ENCODE results near the gene HIVEP2.

Gene HIVEP2

GRCh38 chr6:142749556-142749955 is 195.4 kb downstream of the HIVEP2 start:
- FAIRE-seq (no peak), DNase-seq (ENCODE audit: insufficient read length, low spot score) (no peak)
- no peak for TF ChIP-seq POU2F2 (IDR thresholded peaks at IDR 0.05; ENCODE audit: low read depth, low read length)
- no peak for TF ChIP-seq PAX5 (IDR thresholded peaks at IDR 0.05; ENCODE audit: insufficient read depth, low read length, severe bottlenecking)
- no peak for TF ChIP-seq TAF1 (IDR thresholded peaks at IDR 0.05; ENCODE audit: low read depth, low read length)
- no peak for TF ChIP-seq SPI1 (IDR thresholded peaks at IDR 0.05; ENCODE audit: low read depth, low read length)
- no peak for TF ChIP-seq POLR2A (IDR thresholded peaks at IDR 0.05; ENCODE audit: low read depth, low read length)
- no peak for TF ChIP-seq POLR2AphosphoS5 (IDR thresholded peaks at IDR 0.05; ENCODE audit: low read depth, low read length)

- TF ChIP-seq POU2F2 (IDR thresholded peaks at IDR 0.05; ENCODE audit: low read depth, low read length) = no peak
- no peak for TF ChIP-seq TAF1 (IDR thresholded peaks at IDR 0.05; ENCODE audit: low read depth, low read length)
- TF ChIP-seq SPI1 (IDR thresholded peaks at IDR 0.05; ENCODE audit: low read depth, low read length) = no peak
- TF ChIP-seq POLR2A (IDR thresholded peaks at IDR 0.05; ENCODE audit: low read depth, low read length) = no peak
- TF ChIP-seq POLR2AphosphoS5 (IDR thresholded peaks at IDR 0.05; ENCODE audit: low read depth, low read length) = no peak
- no peak for TF ChIP-seq PAX5 (IDR thresholded peaks at IDR 0.05; ENCODE audit: insufficient read depth, low read length, severe bottlenecking)
- no peak for DNase-seq (ENCODE audit: insufficient read length, low spot score)
- FAIRE-seq = no peak
Observed at GRCh38 chr6:142746524-142746923, 198.5 kb downstream of the HIVEP2 start.

DNA sequence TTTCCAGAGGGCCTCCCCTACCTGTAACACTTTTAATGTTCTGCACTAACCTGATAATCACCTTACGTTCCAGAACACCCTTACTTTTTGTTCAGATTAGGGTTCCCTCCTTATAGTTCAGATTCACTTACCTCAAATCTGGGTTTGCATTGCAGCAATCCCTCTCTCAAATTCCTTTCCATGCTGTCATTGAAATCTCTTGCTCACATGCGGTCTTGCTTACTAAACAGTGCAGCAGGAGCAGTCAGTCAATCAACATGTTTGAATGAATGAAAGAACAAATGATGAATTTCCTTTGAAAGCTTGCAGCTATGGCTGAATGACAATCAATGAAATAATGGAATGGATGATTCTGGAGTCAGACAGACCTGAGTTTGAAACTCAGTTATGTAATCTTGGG is 200.1 kb downstream of the HIVEP2 start:
- peak; percentile 38 for FAIRE-seq
- DNase-seq (ENCODE audit: insufficient read length, low spot score) = no peak
- no peak for TF ChIP-seq POLR2AphosphoS5 (IDR thresholded peaks at IDR 0.05; ENCODE audit: low read depth, low read length)
- no peak for TF ChIP-seq PAX5 (IDR thresholded peaks at IDR 0.05; ENCODE audit: insufficient read depth, low read length, severe bottlenecking)
- TF ChIP-seq SPI1 (IDR thresholded peaks at IDR 0.05; ENCODE audit: low read depth, low read length) = no peak
- no peak for TF ChIP-seq TAF1 (IDR thresholded peaks at IDR 0.05; ENCODE audit: low read depth, low read length)
- no peak for TF ChIP-seq POU2F2 (IDR thresholded peaks at IDR 0.05; ENCODE audit: low read depth, low read length)
- no peak for TF ChIP-seq POLR2A (IDR thresholded peaks at IDR 0.05; ENCODE audit: low read depth, low read length)

DNA sequence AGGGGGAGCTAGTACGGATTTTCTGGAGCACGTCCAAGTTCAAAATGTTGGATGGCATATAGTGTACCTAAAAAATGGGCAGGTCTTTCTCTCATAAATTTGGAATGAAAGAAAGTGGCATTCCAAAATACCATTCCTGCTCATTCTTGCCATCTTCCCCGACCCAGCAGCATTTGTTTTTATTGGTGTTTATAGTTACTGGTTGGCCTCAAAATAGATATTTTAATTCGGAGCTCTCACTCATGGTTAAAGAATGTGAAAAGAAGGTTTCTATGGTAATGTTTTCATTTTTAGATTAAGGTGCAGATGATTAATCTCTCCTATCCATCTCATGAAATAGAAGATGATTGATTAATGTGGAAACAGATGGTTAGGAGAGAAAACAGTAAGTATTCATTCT is 204.5 kb downstream of the HIVEP2 start:
- DNase-seq (ENCODE audit: insufficient read length, low spot score) (no peak), FAIRE-seq (no peak)

GRCh38 chr6:142738731-142739130 is 206.2 kb downstream of the HIVEP2 start:
- FAIRE-seq = no peak
- TF ChIP-seq SPI1 (IDR thresholded peaks at IDR 0.05; ENCODE audit: low read depth, low read length) = no peak
- DNase-seq (ENCODE audit: insufficient read length, low spot score) = no peak

More for the DNA sequence above, 204.5 kb downstream of the HIVEP2 start:
- TF ChIP-seq POU2F2 (IDR thresholded peaks at IDR 0.05; ENCODE audit: low read depth, low read length) (no peak), POLR2AphosphoS5 (IDR thresholded peaks at IDR 0.05; ENCODE audit: low read depth, low read length) (no peak), TAF1 (IDR thresholded peaks at IDR 0.05; ENCODE audit: low read depth, low read length) (no peak), POLR2A (IDR thresholded peaks at IDR 0.05; ENCODE audit: low read depth, low read length) (no peak), SPI1 (IDR thresholded peaks at IDR 0.05; ENCODE audit: low read depth, low read length) (no peak), PAX5 (IDR thresholded peaks at IDR 0.05; ENCODE audit: insufficient read depth, low read length, severe bottlenecking) (no peak)

GRCh38 chr6:142738035-142738396 is 207.0 kb downstream of the HIVEP2 start:
- TF ChIP-seq PAX5 (IDR thresholded peaks at IDR 0.05; ENCODE audit: insufficient read depth, low read length, severe bottlenecking) = no peak
- no peak for TF ChIP-seq POLR2AphosphoS5 (IDR thresholded peaks at IDR 0.05; ENCODE audit: low read depth, low read length)
- TF ChIP-seq POLR2A (IDR thresholded peaks at IDR 0.05; ENCODE audit: low read depth, low read length) = no peak
- TF ChIP-seq TAF1 (IDR thresholded peaks at IDR 0.05; ENCODE audit: low read depth, low read length) = no peak
- TF ChIP-seq POU2F2 (IDR thresholded peaks at IDR 0.05; ENCODE audit: low read depth, low read length) = no peak
- TF ChIP-seq SPI1 (IDR thresholded peaks at IDR 0.05; ENCODE audit: low read depth, low read length) = no peak
- DNase-seq (ENCODE audit: insufficient read length, low spot score) = no peak

GRCh38 chr6:142737368-142738034 is 207.5 kb downstream of the HIVEP2 start:
- DNase-seq (ENCODE audit: insufficient read length, low spot score) (no peak), FAIRE-seq (no peak)
- TF ChIP-seq POLR2AphosphoS5 (IDR thresholded peaks at IDR 0.05; ENCODE audit: low read depth, low read length) (no peak), TAF1 (IDR thresholded peaks at IDR 0.05; ENCODE audit: low read depth, low read length) (no peak), SPI1 (IDR thresholded peaks at IDR 0.05; ENCODE audit: low read depth, low read length) (no peak), PAX5 (IDR thresholded peaks at IDR 0.05; ENCODE audit: insufficient read depth, low read length, severe bottlenecking) (no peak), POLR2A (IDR thresholded peaks at IDR 0.05; ENCODE audit: low read depth, low read length) (no peak), POU2F2 (IDR thresholded peaks at IDR 0.05; ENCODE audit: low read depth, low read length) (no peak)

More at GRCh38 chr6:142738035-142738396, 207.0 kb downstream of the HIVEP2 start:
- no peak for FAIRE-seq

- no peak for DNase-seq (ENCODE audit: insufficient read length, low spot score)
- FAIRE-seq = no peak
- no peak for TF ChIP-seq POU2F2 (IDR thresholded peaks at IDR 0.05; ENCODE audit: low read depth, low read length)
- TF ChIP-seq PAX5 (IDR thresholded peaks at IDR 0.05; ENCODE audit: insufficient read depth, low read length, severe bottlenecking) = no peak
- TF ChIP-seq TAF1 (IDR thresholded peaks at IDR 0.05; ENCODE audit: low read depth, low read length) = no peak
- TF ChIP-seq SPI1 (IDR thresholded peaks at IDR 0.05; ENCODE audit: low read depth, low read length) = no peak
- no peak for TF ChIP-seq POLR2AphosphoS5 (IDR thresholded peaks at IDR 0.05; ENCODE audit: low read depth, low read length)
- TF ChIP-seq POLR2A (IDR thresholded peaks at IDR 0.05; ENCODE audit: low read depth, low read length) = no peak
Observed at GRCh38 chr6:142735204-142735603, 209.8 kb downstream of the HIVEP2 start.

DNA sequence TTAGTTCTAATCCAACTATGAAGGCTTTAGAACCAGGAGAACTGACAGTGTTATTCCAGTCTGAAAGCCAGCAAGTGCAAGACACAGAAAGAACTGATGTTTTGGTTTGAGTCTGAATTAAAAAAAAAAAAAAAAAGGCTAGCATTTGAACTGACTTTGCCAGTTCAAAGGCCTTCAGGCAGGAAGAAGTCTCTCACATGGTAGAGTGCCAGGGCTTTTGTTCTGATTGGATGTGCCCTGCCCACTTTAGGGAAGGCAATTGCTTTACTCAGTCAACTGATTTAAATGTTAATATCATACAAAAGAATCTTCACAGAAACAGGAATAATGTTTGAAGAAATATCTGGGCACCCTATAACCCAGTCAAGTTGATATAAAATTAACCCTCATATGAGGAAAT is 212.2 kb downstream of the HIVEP2 start:
- FAIRE-seq (no peak), DNase-seq (ENCODE audit: insufficient read length, low spot score) (no peak)
- TF ChIP-seq POLR2A (IDR thresholded peaks at IDR 0.05; ENCODE audit: low read depth, low read length) = no peak
- TF ChIP-seq POU2F2 (IDR thresholded peaks at IDR 0.05; ENCODE audit: low read depth, low read length) = no peak
- no peak for TF ChIP-seq PAX5 (IDR thresholded peaks at IDR 0.05; ENCODE audit: insufficient read depth, low read length, severe bottlenecking)
- TF ChIP-seq POLR2AphosphoS5 (IDR thresholded peaks at IDR 0.05; ENCODE audit: low read depth, low read length) = no peak
- no peak for TF ChIP-seq SPI1 (IDR thresholded peaks at IDR 0.05; ENCODE audit: low read depth, low read length)
- no peak for TF ChIP-seq TAF1 (IDR thresholded peaks at IDR 0.05; ENCODE audit: low read depth, low read length)

GRCh38 chr6:142731611-142732010 is 213.4 kb downstream of the HIVEP2 start:
- TF ChIP-seq PAX5 (IDR thresholded peaks at IDR 0.05; ENCODE audit: insufficient read depth, low read length, severe bottlenecking) (no peak), POU2F2 (IDR thresholded peaks at IDR 0.05; ENCODE audit: low read depth, low read length) (no peak), POLR2A (IDR thresholded peaks at IDR 0.05; ENCODE audit: low read depth, low read length) (no peak), TAF1 (IDR thresholded peaks at IDR 0.05; ENCODE audit: low read depth, low read length) (no peak), POLR2AphosphoS5 (IDR thresholded peaks at IDR 0.05; ENCODE audit: low read depth, low read length) (no peak), SPI1 (IDR thresholded peaks at IDR 0.05; ENCODE audit: low read depth, low read length) (no peak)
- FAIRE-seq (no peak), DNase-seq (ENCODE audit: insufficient read length, low spot score) (no peak)

All from GM12891 (cell line).